PC-9 (cell line): ENCODE data around the gene RNF38. TPM values are rescaled to one million over a fixed set of nuclear protein-coding genes. Genes with fewer than 3 reads are reported as not detected.
"Not testable (repeated sequence)": the region's sequence is repeated elsewhere in the genome, so short reads cannot be mapped to it uniquely, and the experiment has no call there.

Experiments
- BruUV-seq: library from RNA; stranded (reverse); fragments of 400-500 nt; replicated peaks from 2 replicates; lab custom pipeline; 2021; lab: Mats Ljungman, UMichigan
- CTCF ChIA-PET: fragments of 300-600 bp; sonication (Branson Sonifier 250); formaldehyde crosslinking; loops from one replicate; lab custom pipeline; 2022; ENCODE audit warnings: antibody characterized with exemption; lab: Charles Lee
- POLR2A ChIA-PET: fragments of 300-600 bp; sonication (Branson Sonifier 250); formaldehyde crosslinking; loops from one replicate; lab custom pipeline; 2022; ENCODE audit warnings: antibody characterized with exemption; ENCODE audit not compliant: unreplicated experiment; lab: Charles Lee
- DNase-seq, 2 experiments: peaks; one replicate each; pipeline versions ENCODE4 v3.0.0 to v3.0.0-alpha.2; 2015 to 2022; ENCODE audit warnings: mixed read lengths in 1 of 2
- H2AFZ ChIP-seq: fragments of 200-600 bp; sonication (generic); 2 replicates; pipeline ENCODE4 v1.8.1; 2017; ENCODE audit warnings: antibody characterized with exemption
- H3F3A ChIP-seq: fragments of 200-600 bp; sonication (generic); 2 replicates; pipeline ENCODE4 v1.8.1; 2017; ENCODE audit warnings: antibody characterized with exemption, mild to moderate bottlenecking, low read depth; ENCODE audit not compliant: insufficient read depth
- H3K27ac ChIP-seq: fragments of 200-600 bp; sonication (generic); 2 replicates; pipeline ENCODE4 v1.6.1; 2016; ENCODE audit warnings: mixed run types
- H3K27me3 ChIP-seq: fragments of 200-600 bp; sonication (generic); 2 replicates; pipeline ENCODE4 v1.6.1; 2016; ENCODE audit warnings: low read depth, mixed run types; ENCODE audit not compliant: insufficient read depth
- H3K36me3 ChIP-seq: fragments of 200-600 bp; sonication (generic); 2 replicates; pipeline ENCODE4 v1.6.1; 2016; ENCODE audit warnings: low read depth, mixed run types
- H3K4me1 ChIP-seq: fragments of 200-600 bp; sonication (generic); replicated peaks from 2 replicates; pipeline ENCODE4 v1.6.1; 2016; ENCODE audit warnings: mixed run types; ENCODE audit not compliant: insufficient read depth
- H3K4me2 ChIP-seq: fragments of 200-600 bp; sonication (generic); 2 replicates; pipeline ENCODE4 v1.6.1; 2017; ENCODE audit warnings: mixed run types
- H3K4me3 ChIP-seq: fragments of 200-600 bp; sonication (generic); 2 replicates; pipeline ENCODE4 v1.6.1; 2016; ENCODE audit warnings: mixed run types
- H3K79me2 ChIP-seq: fragments of 200-600 bp; sonication (generic); 2 replicates; pipeline ENCODE4 v1.6.1; 2017; ENCODE audit warnings: low read depth, mixed run types
- H3K9me2 ChIP-seq: fragments of 200-600 bp; sonication (generic); 2 replicates; pipeline ENCODE4 v1.8.1; 2017; ENCODE audit warnings: mild to moderate bottlenecking; ENCODE audit not compliant: insufficient read depth
- H3K9me3 ChIP-seq: fragments of 200-600 bp; sonication (generic); 2 replicates; pipeline ENCODE4 v1.8.1; 2016; ENCODE audit warnings: low read depth; ENCODE audit not compliant: insufficient read depth
- H4K20me1 ChIP-seq: fragments of 200-600 bp; sonication (generic); 2 replicates; pipeline ENCODE4 v1.8.1; 2017; ENCODE audit not compliant: insufficient read depth
- EZH2 ChIP-seq: fragments of 200-600 bp; sonication (generic); IDR thresholded peaks from 2 replicates; pipeline ENCODE4 v1.8.0; 2017; ENCODE audit warnings: antibody characterized with exemption, low read depth
- intact Hi-C: fragments of 100-400 bp; cut with micrococcal nuclease; formaldehyde crosslinking; loops from one replicate; pipeline ENCODE4 v1.10.0; 2022; ENCODE audit not compliant: unreplicated experiment
- total RNA-seq: library from RNA; stranded (reverse); gene quantifications from 2 replicates; pipeline ENCODE4 v1.2.3, GENCODE V29; 2021
- TF ChIP-seq, protein P1 (sequence below): fragments of 200-600 bp; sonication (generic); conservative IDR thresholded peaks from 2 replicates; pipeline ENCODE4 v1.6.1; 2017; ENCODE audit warnings: mixed run types, antibody characterized with exemption, mild to moderate bottlenecking, moderate library complexity

The RNF38 gene
- total RNA-seq, 1 experiment from 2014 or later = 17.5 TPM

DNA sequence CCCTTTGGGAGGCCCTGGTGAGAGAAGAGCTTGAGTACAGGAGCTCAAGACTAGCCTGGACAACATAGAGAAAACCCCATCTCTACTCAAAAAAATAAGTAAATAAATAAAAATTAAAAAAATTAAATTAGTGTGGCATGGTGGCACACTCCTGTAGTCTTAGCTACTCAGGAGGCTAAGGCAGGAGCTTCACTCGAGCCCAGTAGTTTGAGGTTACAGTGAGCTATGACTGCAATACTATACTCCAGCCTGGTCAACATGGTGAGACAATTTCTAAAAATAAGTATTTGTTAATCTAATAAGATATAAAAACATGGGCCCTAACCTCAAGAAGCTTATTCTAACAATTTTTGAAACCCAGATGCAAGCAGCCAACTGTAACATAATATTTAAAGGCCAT, 7.6 kb downstream of the RNF38 start:
- H3K4me3 ChIP-seq = no peak overlapping the region
- H3K36me3 ChIP-seq = no peaks in the 10 kb centered on the region
- H3K9me2 ChIP-seq = no peaks in the 10 kb centered on the region
- no peak overlapping the region for H3K4me2 ChIP-seq
- no peaks in the 10 kb centered on the region for H3F3A ChIP-seq
- H3K4me1 ChIP-seq = peaks cover 16% of the 10 kb centered on the region
- no peak overlapping the region for H3K27ac ChIP-seq
- H3K79me2 ChIP-seq = peaks cover 72% of the 10 kb centered on the region
- no peak for DNase-seq
- intact Hi-C loops = no loop called here
- ChIA-PET CTCF (no interaction called here), POLR2A (interaction anchor here (0.7 kb wide), 1 partner anchor 201 kb away, joined by 3 read pairs; no protein-coding TSS in a partner anchor)
- no peaks in the 10 kb centered on the region for H3K9me3 ChIP-seq
- no peak overlapping the region for H2AFZ ChIP-seq
- no peaks in the 10 kb centered on the region for H3K27me3 ChIP-seq
- TF ChIP-seq EZH2 = no peak
- TF ChIP-seq, protein P1, sequence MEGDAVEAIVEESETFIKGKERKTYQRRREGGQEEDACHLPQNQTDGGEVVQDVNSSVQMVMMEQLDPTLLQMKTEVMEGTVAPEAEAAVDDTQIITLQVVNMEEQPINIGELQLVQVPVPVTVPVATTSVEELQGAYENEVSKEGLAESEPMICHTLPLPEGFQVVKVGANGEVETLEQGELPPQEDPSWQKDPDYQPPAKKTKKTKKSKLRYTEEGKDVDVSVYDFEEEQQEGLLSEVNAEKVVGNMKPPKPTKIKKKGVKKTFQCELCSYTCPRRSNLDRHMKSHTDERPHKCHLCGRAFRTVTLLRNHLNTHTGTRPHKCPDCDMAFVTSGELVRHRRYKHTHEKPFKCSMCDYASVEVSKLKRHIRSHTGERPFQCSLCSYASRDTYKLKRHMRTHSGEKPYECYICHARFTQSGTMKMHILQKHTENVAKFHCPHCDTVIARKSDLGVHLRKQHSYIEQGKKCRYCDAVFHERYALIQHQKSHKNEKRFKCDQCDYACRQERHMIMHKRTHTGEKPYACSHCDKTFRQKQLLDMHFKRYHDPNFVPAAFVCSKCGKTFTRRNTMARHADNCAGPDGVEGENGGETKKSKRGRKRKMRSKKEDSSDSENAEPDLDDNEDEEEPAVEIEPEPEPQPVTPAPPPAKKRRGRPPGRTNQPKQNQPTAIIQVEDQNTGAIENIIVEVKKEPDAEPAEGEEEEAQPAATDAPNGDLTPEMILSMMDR = no peak
- no peaks in the 10 kb centered on the region for H4K20me1 ChIP-seq
- no TSS peak for BruUV-seq

GRCh38 chr9:36389590-36389989, 10.5 kb downstream of the RNF38 start:
- Histone ChIP-seq H3K27ac (no peak overlapping the region), H3K9me2 (no peaks in the 10 kb centered on the region), H3K79me2 (peaks cover 68% of the 10 kb centered on the region), H3K36me3 (0 out of 2 replicates have a peak, but pooled peaks cover 5% of the 10 kb centered on the region), H3K9me3 (no peaks in the 10 kb centered on the region), H3K4me3 (no peak overlapping the region), H3K4me2 (no peak overlapping the region), H4K20me1 (no peaks in the 10 kb centered on the region), H3F3A (peaks cover 8% of the 10 kb centered on the region; the same call in 1 of the 2 replicates), H3K27me3 (no peaks in the 10 kb centered on the region), H3K4me1 (peaks cover 27% of the 10 kb centered on the region), H2AFZ (no peak overlapping the region)
- ChIA-PET CTCF (no interaction called here), POLR2A (no interaction called here)
- intact Hi-C loops = no loop called here
- no peak for DNase-seq
- BruUV-seq = no TSS peak
- TF ChIP-seq, protein P1 = no peak
- no peak for TF ChIP-seq EZH2

DNA sequence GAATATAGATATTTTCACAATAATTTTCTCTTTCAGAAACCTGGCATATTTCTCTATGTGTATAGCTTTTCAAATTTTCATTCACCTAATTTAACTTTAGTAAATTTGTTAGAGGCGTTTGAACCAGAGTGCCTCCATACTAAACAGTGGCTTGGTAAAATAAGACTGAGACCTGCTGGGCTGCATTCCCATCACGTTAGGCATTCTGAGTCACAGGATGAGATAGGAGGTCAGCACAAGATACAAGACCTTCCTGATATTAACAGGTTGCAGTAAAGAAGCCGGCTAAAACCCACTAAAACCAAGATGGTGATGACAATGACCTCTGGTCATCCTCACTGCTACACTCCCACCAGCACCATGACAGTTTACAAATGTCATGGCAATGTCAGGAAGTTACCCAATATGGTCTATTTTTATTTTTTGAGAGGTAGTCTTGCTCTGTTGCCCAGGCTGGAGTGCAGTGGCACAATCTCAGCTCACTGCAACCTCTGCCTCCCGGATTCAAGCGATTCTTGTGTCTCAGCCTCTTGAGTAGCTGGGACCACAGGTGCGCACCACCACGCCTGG, 13.6 kb downstream of the RNF38 start:
- H3K9me3 ChIP-seq, intact Hi-C loops, H3K4me3 ChIP-seq, H3K9me2 ChIP-seq, H2AFZ ChIP-seq, CTCF ChIA-PET, H3K27me3 ChIP-seq, H3F3A ChIP-seq, H4K20me1 ChIP-seq, BruUV-seq, H3K36me3 ChIP-seq: not testable (repeated sequence)
- Histone ChIP-seq H3K4me1 (peaks cover 27% of the 10 kb centered on the region), H3K79me2 (peaks cover 62% of the 10 kb centered on the region), H3K4me2 (peak overlapping the region; percentile 24), H3K27ac (peak overlapping the region; percentile 46)
- DNase-seq = peak; percentile 34 to 76
- POLR2A ChIA-PET = interaction anchor here (0.6 kb wide), 1 partner anchor 43 kb away, joined by 3 read pairs; no protein-coding TSS in a partner anchor

DNA sequence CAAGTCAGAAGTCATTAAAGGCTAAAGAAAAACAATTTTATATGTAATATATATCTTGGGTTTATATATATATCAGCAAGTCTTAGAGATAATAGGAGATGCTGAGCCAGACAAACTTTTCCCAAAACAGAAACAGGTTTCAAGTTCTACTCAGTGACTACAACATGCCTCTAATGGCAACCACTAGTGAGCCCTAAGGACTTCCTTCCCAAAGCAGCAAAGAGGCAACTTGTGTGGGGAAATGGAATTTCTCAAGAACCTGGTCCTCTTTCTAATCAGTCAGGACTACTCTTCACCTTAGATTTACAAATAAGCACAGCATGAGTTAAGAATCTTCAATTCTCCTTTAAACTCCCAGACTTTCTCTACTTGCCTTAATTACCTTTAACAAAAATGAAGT, 17.6 kb downstream of the RNF38 start:
- POLR2A ChIA-PET = no interaction called here
- peaks cover 62% of the 10 kb centered on the region for H3K79me2 ChIP-seq
- no TSS peak for BruUV-seq
- H3K27ac ChIP-seq = no peak overlapping the region
- TF ChIP-seq, protein P1 = no peak
- H2AFZ ChIP-seq = no peak overlapping the region
- H4K20me1 ChIP-seq = no peaks in the 10 kb centered on the region
- no peaks in the 10 kb centered on the region for H3K9me3 ChIP-seq
- H3K4me3 ChIP-seq = no peak overlapping the region
- intact Hi-C loops = no loop called here
- H3K4me1 ChIP-seq = peaks cover 18% of the 10 kb centered on the region
- no peak for DNase-seq
- H3K27me3 ChIP-seq = no peaks in the 10 kb centered on the region
- CTCF ChIA-PET = no interaction called here
- 0 out of 2 replicates have a peak, but pooled peaks cover 5% of the 10 kb centered on the region for H3K36me3 ChIP-seq
- H3K9me2 ChIP-seq = no peaks in the 10 kb centered on the region
- H3F3A ChIP-seq = peaks cover 8% of the 10 kb centered on the region; the same call in 1 of the 2 replicates
- no peak overlapping the region for H3K4me2 ChIP-seq
